ENCODE data around the gene RIMBP2.

Gene RIMBP2

DNA sequence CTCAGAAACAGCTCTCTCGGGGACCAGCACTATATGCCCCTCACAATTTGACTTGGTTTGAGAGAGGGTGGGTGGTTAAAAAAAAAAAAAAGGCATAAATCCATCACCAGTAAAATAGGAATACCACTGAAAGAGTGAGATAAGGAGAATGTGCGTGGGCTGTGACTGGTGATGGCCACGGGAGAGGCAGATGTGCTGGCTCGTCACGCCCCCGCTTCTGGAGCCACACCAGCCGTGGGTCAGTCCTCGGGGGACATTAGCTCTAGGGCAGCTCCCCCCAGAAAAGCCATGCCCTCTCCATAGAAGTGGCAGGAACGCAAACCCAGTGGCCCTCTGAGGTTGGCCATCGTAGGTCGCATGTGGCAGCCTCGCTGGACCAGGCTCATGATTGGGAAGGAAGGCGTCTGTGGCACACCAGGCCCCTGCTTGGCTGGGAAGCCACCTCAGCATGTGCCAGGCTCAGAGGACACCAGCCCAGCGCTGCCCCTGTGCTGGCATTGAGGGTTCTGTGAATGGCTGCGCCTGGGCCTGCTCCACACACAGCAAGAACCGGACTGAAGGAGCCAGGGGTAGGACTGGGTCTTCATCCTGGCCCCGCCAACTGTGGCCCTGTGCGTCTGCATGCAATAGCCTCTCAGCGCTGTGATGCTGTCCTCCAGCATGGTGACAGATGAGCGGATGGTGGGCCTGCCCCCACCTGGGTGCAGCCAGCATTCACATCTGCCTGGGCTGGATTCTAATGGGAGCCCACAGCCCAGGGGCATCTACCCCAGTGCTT lies 267.9 kb downstream of the RIMBP2 start:
- no peaks in the 10 kb centered on the region for H3K27me3 ChIP-seq (ENCODE audit: control insufficient read depth in 1 of 2, insufficient read depth in 2 of 2, low read length in 2 of 2)

DNA sequence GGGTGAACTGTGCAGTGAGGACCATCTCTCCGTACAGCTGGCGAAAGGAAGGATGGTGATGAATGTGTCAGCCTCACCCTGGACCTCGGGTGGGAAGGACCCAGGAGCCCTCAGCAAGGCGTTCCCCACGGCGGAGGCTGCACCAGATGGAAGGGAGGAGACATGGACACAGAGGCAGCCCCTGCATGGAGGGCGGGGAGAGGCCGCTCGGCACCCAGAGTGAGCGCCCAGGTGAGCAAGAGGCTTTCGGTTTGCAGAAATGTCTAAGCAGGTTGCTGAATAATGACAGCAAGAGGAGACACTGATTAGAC lies 268.5 kb downstream of the RIMBP2 start:
- no peak overlapping the region for H3K9ac ChIP-seq (ENCODE audit: low read length)
- H3K36me3 ChIP-seq (ENCODE audit: insufficient read depth, low read length), result no peaks in the 10 kb centered on the region
- no peak overlapping the region for H3K27ac ChIP-seq (ENCODE audit: low read depth, low read length)
- no peaks in the 10 kb centered on the region for H3K9me3 ChIP-seq (ENCODE audit: low read length)
- no peaks in the 10 kb centered on the region for H3K4me1 ChIP-seq (ENCODE audit: insufficient read depth, low read length)
- no peaks in the 10 kb centered on the region for H3K27me3 ChIP-seq (ENCODE audit: control insufficient read depth in 1 of 2, insufficient read depth in 2 of 2, low read length in 2 of 2)
- H3K4me3 ChIP-seq (ENCODE audit: low read depth in 1 of 2, low read length in 2 of 2), result no peak overlapping the region

More for the DNA sequence above, 267.9 kb downstream of the RIMBP2 start:
- Histone ChIP-seq H3K36me3 (ENCODE audit: insufficient read depth, low read length) (no peaks in the 10 kb centered on the region), H3K27ac (ENCODE audit: low read depth, low read length) (no peak overlapping the region), H3K4me1 (ENCODE audit: insufficient read depth, low read length) (no peaks in the 10 kb centered on the region), H3K4me3 (ENCODE audit: low read depth in 1 of 2, low read length in 2 of 2) (no peak overlapping the region), H3K9ac (ENCODE audit: low read length) (no peak overlapping the region), H3K9me3 (ENCODE audit: low read length) (no peaks in the 10 kb centered on the region)

DNA sequence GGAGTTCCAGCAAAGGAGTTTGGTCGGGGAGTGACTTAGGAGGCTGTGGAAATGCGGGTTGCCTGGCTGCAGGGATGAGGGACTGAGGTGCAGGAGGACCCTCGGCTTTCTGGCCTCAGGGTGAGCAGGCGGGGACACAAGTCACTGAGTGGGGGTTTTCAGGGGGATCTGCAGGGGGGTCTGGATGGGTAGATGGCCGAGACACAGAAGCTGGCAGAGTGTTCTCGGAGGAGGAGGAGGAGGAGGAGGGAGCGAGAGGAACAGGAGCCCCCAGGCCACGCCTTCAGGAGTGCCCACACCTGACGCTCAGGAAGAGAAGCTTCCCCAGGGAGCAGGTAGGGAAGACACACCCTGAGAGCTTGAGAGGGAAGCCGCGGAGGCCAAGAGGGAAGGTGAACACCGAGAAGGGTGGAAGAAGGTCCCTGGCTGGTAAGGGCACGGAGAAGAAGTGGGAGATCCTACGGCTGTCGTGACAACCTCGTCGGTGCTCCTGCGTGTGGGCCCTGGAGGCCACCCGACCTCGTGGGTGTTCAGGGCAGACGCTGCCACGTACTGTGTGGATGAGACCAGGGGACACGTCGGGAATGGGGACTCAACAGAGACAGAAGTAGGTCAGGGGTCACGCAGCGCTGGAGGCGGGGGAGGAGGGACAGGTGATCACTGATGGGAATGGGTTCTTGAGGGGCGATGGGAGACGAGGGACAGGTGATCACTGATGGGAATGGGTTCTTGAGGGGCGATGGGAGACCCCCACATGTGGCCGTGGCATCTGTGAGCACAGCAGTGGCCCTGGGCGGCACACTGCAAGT lies 269.0 kb downstream of the RIMBP2 start:
- Histone ChIP-seq H3K27me3 (ENCODE audit: control insufficient read depth in 1 of 2, insufficient read depth in 2 of 2, low read length in 2 of 2) (no peaks in the 10 kb centered on the region), H3K27ac (ENCODE audit: low read depth, low read length) (no peak overlapping the region), H3K4me1 (ENCODE audit: insufficient read depth, low read length) (no peaks in the 10 kb centered on the region), H3K9me3 (ENCODE audit: low read length) (no peaks in the 10 kb centered on the region), H3K36me3 (ENCODE audit: insufficient read depth, low read length) (no peaks in the 10 kb centered on the region), H3K4me3 (ENCODE audit: low read depth in 1 of 2, low read length in 2 of 2) (no peak overlapping the region), H3K9ac (ENCODE audit: low read length) (no peak overlapping the region)

DNA sequence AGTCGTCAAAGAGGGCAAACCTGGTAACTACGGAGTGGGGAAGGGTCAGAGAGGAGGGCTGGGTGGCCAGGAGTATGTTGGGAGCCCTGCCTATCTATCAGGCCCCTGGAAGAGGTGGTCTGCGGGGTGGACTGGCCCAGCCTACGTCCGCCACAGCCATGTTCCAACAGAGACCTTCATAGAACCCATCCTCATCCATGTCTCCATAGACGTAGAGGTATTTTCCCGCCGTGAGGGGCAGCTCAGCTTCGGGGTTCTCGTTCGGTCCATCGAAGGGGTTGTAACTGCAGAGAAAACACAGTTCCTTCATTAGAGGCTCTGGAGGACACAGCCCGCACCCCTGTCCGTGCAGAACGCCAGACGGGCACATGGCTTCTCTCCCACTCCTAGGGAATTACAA lies 271.1 kb downstream of the RIMBP2 start:
- H3K4me1 ChIP-seq (ENCODE audit: insufficient read depth, low read length), result no peaks in the 10 kb centered on the region
- no peaks in the 10 kb centered on the region for H3K36me3 ChIP-seq (ENCODE audit: insufficient read depth, low read length)
- H3K9me3 ChIP-seq (ENCODE audit: low read length), result no peaks in the 10 kb centered on the region
- H3K27me3 ChIP-seq (ENCODE audit: control insufficient read depth in 1 of 2, insufficient read depth in 2 of 2, low read length in 2 of 2), result no peaks in the 10 kb centered on the region
- no peak overlapping the region for H3K9ac ChIP-seq (ENCODE audit: low read length)
- H3K27ac ChIP-seq (ENCODE audit: low read depth, low read length), result no peak overlapping the region
- no peak overlapping the region for H3K4me3 ChIP-seq (ENCODE audit: low read depth in 1 of 2, low read length in 2 of 2)

DNA sequence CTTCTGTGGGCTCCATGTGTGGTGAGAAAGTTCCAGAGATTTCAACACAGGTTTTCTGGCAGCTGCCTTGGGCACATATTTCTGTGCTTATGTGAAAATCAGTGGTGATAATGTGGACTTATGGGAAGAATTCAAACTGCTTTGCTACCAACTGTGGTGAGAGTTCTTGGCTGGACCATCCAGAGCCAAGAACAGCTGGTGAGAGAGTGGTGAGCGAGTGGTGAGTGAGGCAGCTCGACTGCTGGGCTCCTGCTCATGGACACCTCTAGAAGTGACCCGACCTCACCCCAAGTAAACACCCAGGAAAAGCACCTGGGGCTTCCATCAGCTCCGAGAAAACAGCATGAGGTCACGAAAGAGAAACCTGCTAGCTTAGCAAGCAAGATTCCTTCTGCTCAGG lies 272.0 kb downstream of the RIMBP2 start:
- no peak overlapping the region for H3K9ac ChIP-seq (ENCODE audit: low read length)
- no peaks in the 10 kb centered on the region for H3K27me3 ChIP-seq (ENCODE audit: control insufficient read depth in 1 of 2, insufficient read depth in 2 of 2, low read length in 2 of 2)
- no peaks in the 10 kb centered on the region for H3K9me3 ChIP-seq (ENCODE audit: low read length)
- H3K27ac ChIP-seq (ENCODE audit: low read depth, low read length), result no peak overlapping the region
- H3K36me3 ChIP-seq (ENCODE audit: insufficient read depth, low read length), result no peaks in the 10 kb centered on the region
- H3K4me1 ChIP-seq (ENCODE audit: insufficient read depth, low read length), result no peaks in the 10 kb centered on the region
- H3K4me3 ChIP-seq (ENCODE audit: low read depth in 1 of 2, low read length in 2 of 2), result no peak overlapping the region

DNA sequence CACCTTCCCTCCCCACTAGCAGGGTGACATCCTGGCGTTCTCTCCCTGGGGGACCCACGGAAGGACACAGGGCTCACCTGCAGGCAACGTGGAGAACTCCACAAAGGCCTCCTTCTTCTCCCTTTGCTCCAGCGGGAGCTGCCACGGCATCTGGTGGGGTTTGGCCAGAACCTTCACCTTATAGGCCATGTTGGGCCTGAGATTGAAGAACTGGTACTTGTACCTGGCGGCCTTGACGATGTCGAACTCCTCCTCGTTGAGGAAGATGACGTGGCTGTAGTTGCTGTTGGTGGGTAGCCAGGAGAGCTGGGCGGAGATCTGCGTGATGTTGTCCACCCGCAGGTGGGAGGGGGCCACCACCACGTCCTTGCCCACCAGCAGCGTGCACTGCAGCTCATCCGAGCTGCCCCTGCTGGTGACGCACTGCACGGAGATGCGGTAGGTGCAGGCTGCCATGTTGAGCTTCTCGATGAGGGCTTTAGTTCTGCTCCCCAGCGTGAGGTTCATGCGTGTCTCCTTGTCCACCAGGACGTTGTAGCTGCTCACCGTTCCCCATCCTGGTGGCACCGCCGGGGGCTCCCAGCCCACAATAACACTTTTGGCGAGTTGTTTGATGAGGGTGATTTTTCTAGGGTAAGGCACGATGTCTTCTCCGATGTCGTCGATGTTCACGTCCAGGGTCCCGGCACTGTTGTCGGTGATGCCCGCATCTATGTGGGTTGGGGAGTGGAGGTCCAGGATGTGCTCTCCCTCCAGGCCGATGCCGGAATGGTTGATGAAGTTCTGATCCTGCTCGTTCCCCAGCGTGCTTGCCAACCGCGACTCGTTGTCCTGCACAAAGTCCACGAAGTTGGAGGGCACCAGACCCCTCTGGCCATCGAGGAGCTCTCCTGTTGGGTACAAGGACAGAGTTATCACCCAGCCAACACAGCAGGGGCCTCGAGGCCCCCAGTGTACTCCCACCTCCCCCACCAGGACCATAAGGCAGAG lies 274.0 kb downstream of the RIMBP2 start:
- no peaks in the 10 kb centered on the region for H3K27me3 ChIP-seq (ENCODE audit: control insufficient read depth in 1 of 2, insufficient read depth in 2 of 2, low read length in 2 of 2)
- H3K4me3 ChIP-seq (ENCODE audit: low read depth in 1 of 2, low read length in 2 of 2), result no peak overlapping the region
- H3K36me3 ChIP-seq (ENCODE audit: insufficient read depth, low read length), result no peaks in the 10 kb centered on the region
- H3K27ac ChIP-seq (ENCODE audit: low read depth, low read length), result no peak overlapping the region
- no peaks in the 10 kb centered on the region for H3K4me1 ChIP-seq (ENCODE audit: insufficient read depth, low read length)
- no peaks in the 10 kb centered on the region for H3K9me3 ChIP-seq (ENCODE audit: low read length)
- no peak overlapping the region for H3K9ac ChIP-seq (ENCODE audit: low read length)

DNA sequence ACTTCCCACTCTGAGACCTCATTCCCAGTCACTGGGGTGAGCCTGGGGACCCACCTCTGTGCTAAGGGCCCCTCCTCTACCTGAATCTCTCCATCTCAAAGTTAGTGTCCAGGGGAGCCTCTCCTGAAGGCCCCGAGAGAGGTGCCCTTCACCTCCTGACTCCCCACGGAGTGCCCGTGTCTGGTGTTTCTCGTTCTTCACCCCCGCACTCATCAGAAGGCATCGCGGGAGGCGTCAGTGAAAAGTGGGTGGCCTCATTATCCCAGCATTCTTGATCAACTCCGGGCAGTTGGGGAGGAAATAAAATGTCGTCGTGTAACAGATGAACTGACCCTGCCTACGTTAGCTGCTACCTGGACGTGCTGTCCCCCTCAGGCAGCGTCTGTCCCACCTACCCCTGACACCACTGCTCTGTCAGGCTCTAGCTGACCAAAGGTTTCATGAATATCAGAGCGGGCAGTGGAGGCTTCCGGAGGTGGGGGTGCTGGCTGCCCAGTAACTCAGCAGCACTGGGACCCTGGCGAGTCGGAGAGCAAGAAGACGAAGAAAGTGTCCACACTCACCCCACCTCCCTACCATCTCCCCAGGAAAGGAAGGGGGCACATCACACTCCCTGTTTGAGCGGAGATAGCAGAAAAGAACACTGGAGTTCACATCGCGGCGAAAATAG lies 275.6 kb downstream of the RIMBP2 start:
- H3K4me1 ChIP-seq (ENCODE audit: insufficient read depth, low read length), result no peaks in the 10 kb centered on the region
- no peak overlapping the region for H3K4me3 ChIP-seq (ENCODE audit: low read depth in 1 of 2, low read length in 2 of 2)
- H3K9me3 ChIP-seq (ENCODE audit: low read length), result no peaks in the 10 kb centered on the region
- no peaks in the 10 kb centered on the region for H3K36me3 ChIP-seq (ENCODE audit: insufficient read depth, low read length)
- H3K27me3 ChIP-seq (ENCODE audit: control insufficient read depth in 1 of 2, insufficient read depth in 2 of 2, low read length in 2 of 2), result no peaks in the 10 kb centered on the region
- H3K9ac ChIP-seq (ENCODE audit: low read length), result no peak overlapping the region
- H3K27ac ChIP-seq (ENCODE audit: low read depth, low read length), result no peak overlapping the region

DNA sequence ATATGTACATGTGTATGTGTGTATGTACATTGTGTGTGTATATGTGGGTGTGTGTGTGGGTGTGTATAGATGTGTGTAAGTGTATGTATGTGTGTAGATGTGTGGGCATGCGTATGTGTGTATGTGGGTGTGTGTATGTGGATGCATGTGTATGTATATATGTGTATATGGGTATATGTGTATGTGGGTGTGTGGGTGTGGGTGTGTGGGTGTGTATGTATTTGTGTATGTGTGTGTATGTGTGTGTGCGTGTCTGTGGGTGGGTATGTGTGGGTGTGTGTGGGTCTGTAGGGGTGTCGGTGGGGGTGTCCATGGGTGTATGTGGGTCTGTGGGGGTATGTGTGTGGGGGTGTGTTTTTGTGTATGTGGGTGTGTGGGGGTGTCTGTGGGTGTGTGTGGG lies 276.8 kb downstream of the RIMBP2 start:
- Histone ChIP-seq H3K4me1 (ENCODE audit: insufficient read depth, low read length) (no peaks in the 10 kb centered on the region), H3K9ac (ENCODE audit: low read length) (no peak overlapping the region), H3K4me3 (ENCODE audit: low read depth in 1 of 2, low read length in 2 of 2) (no peak overlapping the region), H3K9me3 (ENCODE audit: low read length) (no peaks in the 10 kb centered on the region), H3K27ac (ENCODE audit: low read depth, low read length) (no peak overlapping the region), H3K27me3 (ENCODE audit: control insufficient read depth in 1 of 2, insufficient read depth in 2 of 2, low read length in 2 of 2) (no peaks in the 10 kb centered on the region), H3K36me3 (ENCODE audit: insufficient read depth, low read length) (no peaks in the 10 kb centered on the region)

DNA sequence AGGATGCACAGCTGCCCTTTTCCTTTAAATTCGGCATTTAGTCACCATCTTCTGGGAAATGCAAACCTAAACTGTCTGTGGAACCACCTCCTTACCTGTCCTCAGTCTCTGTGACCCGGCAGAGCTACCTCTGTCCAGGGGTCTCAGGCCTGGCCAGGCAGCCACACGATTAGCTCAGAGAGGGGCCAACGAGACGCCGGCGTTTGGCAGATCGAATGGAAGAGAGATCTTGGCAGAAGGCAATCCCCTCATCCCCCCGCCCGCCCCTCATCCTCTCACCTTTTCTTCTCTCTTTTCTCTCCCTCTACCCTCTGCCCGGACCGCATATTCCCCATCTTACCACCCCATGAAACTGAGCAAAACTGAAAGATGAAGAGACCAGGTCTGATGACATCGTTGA lies 277.4 kb downstream of the RIMBP2 start:
- Histone ChIP-seq H3K9me3 (ENCODE audit: low read length) (no peaks in the 10 kb centered on the region), H3K27ac (ENCODE audit: low read depth, low read length) (no peak overlapping the region), H3K4me3 (ENCODE audit: low read depth in 1 of 2, low read length in 2 of 2) (no peak overlapping the region), H3K27me3 (ENCODE audit: control insufficient read depth in 1 of 2, insufficient read depth in 2 of 2, low read length in 2 of 2) (no peaks in the 10 kb centered on the region), H3K4me1 (ENCODE audit: insufficient read depth, low read length) (no peaks in the 10 kb centered on the region), H3K36me3 (ENCODE audit: insufficient read depth, low read length) (no peaks in the 10 kb centered on the region), H3K9ac (ENCODE audit: low read length) (no peak overlapping the region)

DNA sequence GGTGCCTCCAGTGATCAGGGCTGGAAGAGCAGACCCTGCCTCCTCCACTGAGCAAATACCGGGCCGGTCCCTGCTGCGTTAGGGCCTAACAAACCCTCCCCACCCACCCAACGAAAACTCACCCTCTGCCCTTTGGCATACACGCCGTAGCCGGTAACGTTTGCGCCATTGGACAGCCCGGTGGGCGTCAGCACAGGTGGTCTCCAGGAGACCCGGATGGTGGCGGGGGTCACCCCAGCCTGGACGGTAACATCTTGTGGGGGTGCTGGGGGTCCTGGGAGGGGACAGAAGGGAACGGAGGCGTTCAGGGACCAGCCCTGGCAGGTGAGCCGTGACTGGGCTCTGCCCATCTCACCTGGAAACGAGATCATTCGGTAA lies 277.9 kb downstream of the RIMBP2 start:
- Histone ChIP-seq H3K4me3 (ENCODE audit: low read depth in 1 of 2, low read length in 2 of 2) (no peak overlapping the region), H3K27me3 (ENCODE audit: control insufficient read depth in 1 of 2, insufficient read depth in 2 of 2, low read length in 2 of 2) (no peaks in the 10 kb centered on the region), H3K9me3 (ENCODE audit: low read length) (no peaks in the 10 kb centered on the region), H3K27ac (ENCODE audit: low read depth, low read length) (no peak overlapping the region), H3K36me3 (ENCODE audit: insufficient read depth, low read length) (no peaks in the 10 kb centered on the region), H3K4me1 (ENCODE audit: insufficient read depth, low read length) (no peaks in the 10 kb centered on the region), H3K9ac (ENCODE audit: low read length) (no peak overlapping the region)

Measured in muscle layer of colon (tissue), 2 donors.